Measurements from ENCODE around the gene GSK3B. TPM values are rescaled to one million over a fixed set of nuclear protein-coding genes. Genes with fewer than 3 reads are reported as not detected.

The GSK3B gene
- total and polyA plus RNA-seq, 2 donors (not counting 1 experiment from before 2014, with no cell fraction given): 12.3 to 33.3 TPM

GRCh38 chr3:119918992-119919933 is 175.0 kb downstream of the GSK3B start:
- no peak overlapping the region for H3K4me2 ChIP-seq (replicated peaks; ENCODE audit: low read depth, low read length, poor library complexity, severe bottlenecking)
- WGBS (ENCODE audit: insufficient coverage): no CpG with 5 or more reads among the region's 6 CpGs
- H3K9ac ChIP-seq (ENCODE audit: low read length): no peak overlapping the region
- no peak overlapping the region for H2AFZ ChIP-seq (ENCODE audit: insufficient read depth, low read depth, low read length, poor library complexity, severe bottlenecking)
- peaks cover 0 to 4% (median 0%) of the 10 kb centered on the region in 3 donors for H3K9me3 ChIP-seq (ENCODE audit: control extremely low read depth in 1 of 3, control insufficient read depth in 2 of 3, insufficient read depth in 1 of 3, low read length in 2 of 3)
- Mint-ChIP-seq H3K4me3 (no peak overlapping the region), H3K9me3 (ENCODE audit: insufficient read depth) (no peaks in the 10 kb centered on the region), H3K4me1 (peaks cover 2% of the 10 kb centered on the region), H3K27ac (no peak overlapping the region), H3K27me3 (no peaks in the 10 kb centered on the region)
- intact Hi-C loops (cut with micrococcal nuclease): no loop called here
- no peaks in the 10 kb centered on the region for H3K27me3 ChIP-seq (replicated peaks in 1 of 4; ENCODE audit: control extremely low read depth in 1 of 4, control insufficient read depth in 3 of 4, insufficient read depth in 4 of 4, low read length in 3 of 4)
- ATAC-seq (ENCODE audit: low read depth) (no peak), DNase-seq (no peak)
- no peak overlapping the region for H3K4me3 ChIP-seq (ENCODE audit: control extremely low read depth in 1 of 5, extremely low read depth in 1 of 5, insufficient read depth in 1 of 5, low read depth in 2 of 5, low read length in 4 of 5)
- peaks cover 9% of the 10 kb centered on the region for H4K20me1 ChIP-seq (ENCODE audit: control insufficient read depth, insufficient read depth, low read length, poor library complexity, severe bottlenecking)
- H3K36me3 ChIP-seq (replicated peaks in 1 of 2; ENCODE audit: control extremely low read depth in 1 of 2, control insufficient read depth in 1 of 2, extremely low read depth in 1 of 2, insufficient read depth in 2 of 2, low read length in 1 of 2): peaks cover 9 to 14% of the 10 kb centered on the region in 2 experiments
- no peaks in the 10 kb centered on the region for H3K79me2 ChIP-seq (ENCODE audit: control insufficient read depth, insufficient read depth, low read length)
- ChIA-PET CTCF (no interaction called here), POLR2A (no interaction called here)
- TF ChIP-seq CTCF (IDR thresholded peaks at IDR 0.05): no peak
- TF ChIP-seq EZH2 (IDR thresholded peaks at IDR 0.05; ENCODE audit: borderline replicate concordance, insufficient read depth, low read depth, low read length, poor library complexity, severe bottlenecking): no peak
- no peaks in the 10 kb centered on the region for H3K4me1 ChIP-seq (ENCODE audit: control insufficient read depth in 2 of 2, insufficient read depth in 2 of 2, low read length in 2 of 2)
- H3K27ac ChIP-seq (ENCODE audit: low read length in 2 of 2): no peak overlapping the region

- Histone ChIP-seq H4K20me1 (ENCODE audit: control insufficient read depth, insufficient read depth, low read length, poor library complexity, severe bottlenecking) (peaks cover 9% of the 10 kb centered on the region), H3K9ac (ENCODE audit: low read length) (no peak overlapping the region), H3K4me1 (ENCODE audit: control insufficient read depth in 2 of 2, insufficient read depth in 2 of 2, low read length in 2 of 2) (no peaks in the 10 kb centered on the region), H3K27me3 (replicated peaks in 1 of 4; ENCODE audit: control extremely low read depth in 1 of 4, control insufficient read depth in 3 of 4, insufficient read depth in 4 of 4, low read length in 3 of 4) (no peaks in the 10 kb centered on the region), H3K36me3 (replicated peaks in 1 of 2; ENCODE audit: control extremely low read depth in 1 of 2, control insufficient read depth in 1 of 2, extremely low read depth in 1 of 2, insufficient read depth in 2 of 2, low read length in 1 of 2) (peaks cover 1 to 35% of the 10 kb centered on the region in 2 experiments), H3K79me2 (ENCODE audit: control insufficient read depth, insufficient read depth, low read length) (no peaks in the 10 kb centered on the region), H3K27ac (ENCODE audit: low read length in 2 of 2) (no peak overlapping the region), H3K9me3 (ENCODE audit: control extremely low read depth in 1 of 3, control insufficient read depth in 2 of 3, insufficient read depth in 1 of 3, low read length in 2 of 3) (no peaks in the 10 kb centered on the region), H3K4me3 (ENCODE audit: control extremely low read depth in 1 of 5, extremely low read depth in 1 of 5, insufficient read depth in 1 of 5, low read depth in 2 of 5, low read length in 4 of 5) (no peak overlapping the region), H2AFZ (ENCODE audit: insufficient read depth, low read depth, low read length, poor library complexity, severe bottlenecking) (no peak overlapping the region), H3K4me2 (replicated peaks; ENCODE audit: low read depth, low read length, poor library complexity, severe bottlenecking) (no peak overlapping the region)
- ChIA-PET CTCF (interaction anchor here (1.0 kb wide), 1 partner anchor 236 kb away, joined by 3 read pairs; no protein-coding TSS in a partner anchor), POLR2A (no interaction called here)
- no peak for TF ChIP-seq EZH2 (IDR thresholded peaks at IDR 0.05; ENCODE audit: borderline replicate concordance, insufficient read depth, low read depth, low read length, poor library complexity, severe bottlenecking)
- no peak for TF ChIP-seq CTCF (IDR thresholded peaks at IDR 0.05)
- no peaks in the 10 kb centered on the region for H3K9me3 Mint-ChIP-seq (ENCODE audit: insufficient read depth)
- intact Hi-C loops (cut with micrococcal nuclease): no loop called here
- no peaks in the 10 kb centered on the region for H3K4me1 Mint-ChIP-seq
- H3K27me3 Mint-ChIP-seq: no peaks in the 10 kb centered on the region
- DNase-seq: no peak
- 94% methylated on average over 2 of the region's 3 CpGs for WGBS (ENCODE audit: insufficient coverage)
- ATAC-seq (ENCODE audit: low read depth): no peak
- no peak overlapping the region for H3K27ac Mint-ChIP-seq
- no peak overlapping the region for H3K4me3 Mint-ChIP-seq
Observed at GRCh38 chr3:119913021-119913420, 181.2 kb downstream of the GSK3B start.

Measured in B cell (primary cell).